ENCODE data around the gene NPPC.

NPPC gene

GRCh38 chr2:231926761-231927565 lies 767 bp upstream of the NPPC start:
- Histone ChIP-seq H3K27ac (no peak overlapping the region), H3K4me3 (peak overlapping the region; percentile 70)
- DNase-seq (ENCODE audit: low spot score) = peak; percentile 61
- no peak for TF ChIP-seq CTCF (IDR thresholded peaks at IDR 0.05)

- peak; percentile 82 for TF ChIP-seq CTCF (IDR thresholded peaks at IDR 0.05)
- DNase-seq (ENCODE audit: low spot score) = peak; percentile 82
- Histone ChIP-seq H3K27ac (no peak overlapping the region), H3K4me3 (peak overlapping the region; percentile 70)
Measured at GRCh38 chr2:231925303-231926179, 655 bp downstream of the NPPC start.

GRCh38 chr2:231924889-231925275 lies 1.3 kb downstream of the NPPC start:
- peak overlapping the region; percentile 70 for H3K4me3 ChIP-seq
- no peak overlapping the region for H3K27ac ChIP-seq
- no peak for DNase-seq (ENCODE audit: low spot score)
- TF ChIP-seq CTCF (IDR thresholded peaks at IDR 0.05) = no peak

GRCh38 chr2:231923951-231924888 lies 2.0 kb downstream of the NPPC start:
- H3K27ac ChIP-seq = no peak overlapping the region
- TF ChIP-seq CTCF (IDR thresholded peaks at IDR 0.05) = no peak
- no peak overlapping the region for H3K4me3 ChIP-seq
- no peak for DNase-seq (ENCODE audit: low spot score)

- Histone ChIP-seq H3K4me3 (no peak overlapping the region), H3K27ac (no peak overlapping the region)
- no peak for DNase-seq (ENCODE audit: low spot score)
- no peak for TF ChIP-seq CTCF (IDR thresholded peaks at IDR 0.05)
Measured at GRCh38 chr2:231923010-231923344, 3.2 kb downstream of the NPPC start.

GRCh38 chr2:231922311-231923009 lies 3.7 kb downstream of the NPPC start:
- no peak overlapping the region for H3K4me3 ChIP-seq
- TF ChIP-seq CTCF (IDR thresholded peaks at IDR 0.05) = no peak
- H3K27ac ChIP-seq = no peak overlapping the region
- DNase-seq (ENCODE audit: low spot score) = no peak
